ENCODE measurements around the gene GPSM1. TPM values are rescaled to one million over a fixed set of nuclear protein-coding genes. Genes with fewer than 3 reads are reported as not detected.

The GPSM1 gene
- total RNA-seq, 1 experiment from 2014 or later: 26.4 TPM

- no peak for ATAC-seq
- Histone ChIP-seq H3K27me3 (ENCODE audit: insufficient read depth, low read length) (no peaks in the 10 kb centered on the region), H3K9ac (ENCODE audit: low read length) (no peak overlapping the region), H3K36me3 (ENCODE audit: control insufficient read depth in 1 of 2, insufficient read depth in 2 of 2, low read length in 2 of 2) (no peaks in the 10 kb centered on the region), H3K4me2 (ENCODE audit: low read length) (no peak overlapping the region), H3K27ac (ENCODE audit: low read depth, low read length) (no peak overlapping the region), H2AFZ (ENCODE audit: low read depth, low read length, poor library complexity, severe bottlenecking) (no peak overlapping the region), H3K9me2 (ENCODE audit: insufficient read depth) (no peaks in the 10 kb centered on the region), H3K4me1 (ENCODE audit: control insufficient read depth in 1 of 2, insufficient read depth in 2 of 2, low read length in 2 of 2) (peaks cover 8 to 12% of the 10 kb centered on the region in 2 experiments; a peak in 3 of 4 replicates), H3K4me3 (replicated peaks in 1 of 2; ENCODE audit: low read depth in 1 of 2, low read length in 2 of 2) (no peak overlapping the region), H3K9me3 (ENCODE audit: control insufficient read depth in 1 of 2, insufficient read depth in 1 of 2, low read depth in 1 of 2, low read length in 2 of 2) (peaks cover 0 to 5% of the 10 kb centered on the region in 2 experiments; a peak in 1 of 4 replicates), H4K20me1 (ENCODE audit: insufficient read depth) (no peaks in the 10 kb centered on the region), H3K79me2 (ENCODE audit: insufficient read depth, low read length) (no peaks in the 10 kb centered on the region)
- no TSS peak for BruUV-seq (replicated peaks)
- ChIA-PET POLR2A (no interaction called here), CTCF (no interaction called here), RAD21 (ENCODE audit: low non-redundant PET in 1 of 2, low total read pairs in 2 of 2, uncharacterized antibody in 2 of 2, unreplicated experiment in 2 of 2) (no interaction called here)
- intact Hi-C loops (cut with micrococcal nuclease): no loop called here
- DNase-seq (ENCODE audit: low read depth, low spot score): no peak
- TF ChIP-seq ZBTB33 (IDR thresholded peaks at IDR 0.05; ENCODE audit: extremely low read depth, insufficient replicate concordance, low read length): no peak
- TF ChIP-seq YY1 (IDR thresholded peaks at IDR 0.05; ENCODE audit: extremely low read depth, insufficient replicate concordance, low read depth, low read length): no peak
- TF ChIP-seq EGR1 (IDR thresholded peaks at IDR 0.05; ENCODE audit: low read depth): no peak
- TF ChIP-seq CTCF (IDR thresholded peaks at IDR 0.05 in 2 of 3, conservative IDR thresholded peaks at IDR 0.05 in 1 of 3; ENCODE audit: borderline replicate concordance in 1 of 3, insufficient read depth in 1 of 3, low read depth in 2 of 3, low read length in 2 of 3): no peak
These were observed 31.6 kb upstream of the GPSM1 start for GRCh38 chr9:136295542-136296433.

Data from HCT116 (cell line).